K562 (cell line): ENCODE results near the gene CARMIL1. TPM values are rescaled to one million over a fixed set of nuclear protein-coding genes. Genes with fewer than 3 reads are reported as not detected.

Experiments
- CC2D1A ChIP-seq: fragments of 450-650 bp; IDR thresholded peaks from 2 replicates; pipeline ENCODE4 v1.6.1; 2017; ENCODE audit warnings: mild to moderate bottlenecking
- CHD2 ChIP-seq: IDR thresholded peaks from 2 replicates; pipeline ENCODE4 v1.6.1; 2011; ENCODE audit warnings: low read depth, low read length
- GATA2 ChIP-seq: sonication (generic); formaldehyde crosslinking; IDR thresholded peaks from 2 replicates; pipeline ENCODE4 v1.4.0; 2020; ENCODE audit warnings: mild to moderate bottlenecking, missing genetic modification reagents
- JUNB ChIP-seq: fragments of 450-650 bp; formaldehyde crosslinking; conservative IDR thresholded peaks from 2 replicates; pipeline ENCODE4 v1.4.0; 2020; ENCODE audit warnings: mild to moderate bottlenecking
- MCM3 ChIP-seq: fragments of 450-650 bp; IDR thresholded peaks from 2 replicates; pipeline ENCODE4 v1.6.1; 2016
- RBM25 ChIP-seq: fragments of 200-400 bp; formaldehyde crosslinking; IDR thresholded peaks from 2 replicates; pipeline ENCODE4 v1.6.1; 2018; ENCODE audit warnings: low read length, low read depth, moderate library complexity; ENCODE audit not compliant: severe bottlenecking
- SMAD3 ChIP-seq: fragments of 450-650 bp; formaldehyde crosslinking; conservative IDR thresholded peaks from 2 replicates; pipeline ENCODE4 v1.4.0; 2020; ENCODE audit warnings: mild to moderate bottlenecking
- SRSF1 ChIP-seq: fragments of 200-400 bp; formaldehyde crosslinking; IDR thresholded peaks from 2 replicates; pipeline ENCODE4 v1.6.1; 2017; ENCODE audit warnings: mild to moderate bottlenecking, low read depth, low read length, moderate library complexity
- ZNF282 ChIP-seq: sonication (generic); formaldehyde crosslinking; IDR thresholded peaks from 2 replicates; pipeline ENCODE4 v1.8.1; 2023; ENCODE audit warnings: missing genetic modification reagents
- ZNF551 ChIP-seq: fragments of 250-450 bp; sonication (Bioruptor Pico); IDR thresholded peaks from 2 replicates; pipeline ENCODE4 v1.5.0; 2021; ENCODE audit warnings: mild to moderate bottlenecking, moderate library complexity
- ZNF717 ChIP-seq: fragments of 250-450 bp; sonication (Bioruptor Pico); IDR thresholded peaks from 2 replicates; pipeline ENCODE4 v1.5.0; 2021
- polyA plus RNA-seq, 8 experiments: library from polyadenylated mRNA; depleted of rRNA in 4 of 8; stranded (reverse) in 5 of 8; unstranded in 3 of 8; fragments of >200 nt; fragmentation: Nextera tagmentation in 2 of 8; fragmentation: Illumina TruSeq in 1 of 8; extraction: Ambion mirVana in 2 of 8; extraction: Trizol in 1 of 8; gene quantifications; 2 replicates each; pipeline versions ENCODE4 v1.2.1 to v1.2.3, GENCODE V29; 2011 to 2014; ENCODE audit warnings: inconsistent platforms in 1 of 8, missing spikeins in 1 of 8
- total RNA-seq, 7 experiments: library from RNA; depleted of rRNA in 6 of 7; stranded (reverse); fragments of >200 nt in 6 of 7; fragmentation: Illumina TruSeq in 2 of 7; extraction: Trizol in 2 of 7; gene quantifications; 2 replicates each; pipeline versions ENCODE4 v1.2.1 to v1.2.3, GENCODE V29; 2011 to 2021; ENCODE audit warnings: low replicate concordance in 1 of 7
- TF ChIP-seq, protein P1 (sequence below): IDR thresholded peaks from 3 replicates; pipeline ENCODE4 v1.6.1; 2011; ENCODE audit warnings: borderline replicate concordance, mild to moderate bottlenecking, moderate library complexity; ENCODE audit not compliant: insufficient read length; ENCODE audit errors: extremely low read depth

The CARMIL1 gene
- total and polyA plus RNA-seq, 9 of the 15 experiments (the other 6 are each of a cell fraction or from before 2014, with no cell fraction given): 0.04 to 0.32 (median 0.10) TPM; not detected in 1

- no peak for TF ChIP-seq SMAD3 (CRISPR knock-in tag)
- no peak for TF ChIP-seq RBM25
- no peak for TF ChIP-seq ZNF717
- TF ChIP-seq, protein P1, sequence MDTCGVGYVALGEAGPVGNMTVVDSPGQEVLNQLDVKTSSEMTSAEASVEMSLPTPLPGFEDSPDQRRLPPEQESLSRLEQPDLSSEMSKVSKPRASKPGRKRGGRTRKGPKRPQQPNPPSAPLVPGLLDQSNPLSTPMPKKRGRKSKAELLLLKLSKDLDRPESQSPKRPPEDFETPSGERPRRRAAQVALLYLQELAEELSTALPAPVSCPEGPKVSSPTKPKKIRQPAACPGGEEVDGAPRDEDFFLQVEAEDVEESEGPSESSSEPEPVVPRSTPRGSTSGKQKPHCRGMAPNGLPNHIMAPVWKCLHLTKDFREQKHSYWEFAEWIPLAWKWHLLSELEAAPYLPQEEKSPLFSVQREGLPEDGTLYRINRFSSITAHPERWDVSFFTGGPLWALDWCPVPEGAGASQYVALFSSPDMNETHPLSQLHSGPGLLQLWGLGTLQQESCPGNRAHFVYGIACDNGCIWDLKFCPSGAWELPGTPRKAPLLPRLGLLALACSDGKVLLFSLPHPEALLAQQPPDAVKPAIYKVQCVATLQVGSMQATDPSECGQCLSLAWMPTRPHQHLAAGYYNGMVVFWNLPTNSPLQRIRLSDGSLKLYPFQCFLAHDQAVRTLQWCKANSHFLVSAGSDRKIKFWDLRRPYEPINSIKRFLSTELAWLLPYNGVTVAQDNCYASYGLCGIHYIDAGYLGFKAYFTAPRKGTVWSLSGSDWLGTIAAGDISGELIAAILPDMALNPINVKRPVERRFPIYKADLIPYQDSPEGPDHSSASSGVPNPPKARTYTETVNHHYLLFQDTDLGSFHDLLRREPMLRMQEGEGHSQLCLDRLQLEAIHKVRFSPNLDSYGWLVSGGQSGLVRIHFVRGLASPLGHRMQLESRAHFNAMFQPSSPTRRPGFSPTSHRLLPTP: no peak
- TF ChIP-seq ZNF282 (CRISPR knock-in tag): no peak
- no peak for TF ChIP-seq JUNB (CRISPR knock-in tag)
- TF ChIP-seq GATA2: no peak
- TF ChIP-seq CC2D1A: no peak
- no peak for TF ChIP-seq SRSF1
- no peak for TF ChIP-seq CHD2
- TF ChIP-seq MCM3: no peak
- TF ChIP-seq ZNF551 (CRISPR knock-in tag): no peak
Observed at GRCh38 chr6:25457516-25457915, 178.3 kb downstream of the CARMIL1 start (continued).
